Left colon (tissue), 2 donors: Measurements from ENCODE around the gene ACOX1. TPM values are rescaled to one million over a fixed set of nuclear protein-coding genes. Genes with fewer than 3 reads are reported as not detected.

ENCODE experiments used
- ATAC-seq: fragments of 200-7000 bp; cut with Tn5 transposase; one replicate; pipeline ENCODE4 v1.9.1; 2020; ENCODE audit warnings: mild to moderate bottlenecking, moderate library complexity
- DNase-seq, 2 donors: peaks; one replicate each; pipeline ENCODE4 v3.0.0-alpha.2; 2020
- intact Hi-C, 2 donors: fragments of 100-400 bp; cut with DNase I in 1 of 2; cut with micrococcal nuclease in 1 of 2; formaldehyde crosslinking; loops; one replicate each; pipeline versions ENCODE4 v1.11.2 to v1.14.0; 2022; cut with DNase I, micrococcal nuclease
- total RNA-seq, 2 donors: library from RNA; stranded (reverse); fragmentation: NEBNext Ultra II Directional; extraction: Animal tissue kit (Norgen Biotek cat#: 25700); gene quantifications; one replicate each; pipeline ENCODE4 v1.2.1, GENCODE V29; 2021
- donor health status: DM: no; HTN: no; CAD: no.
- donor health status: DM: yes; HTN: yes; CAD: no.

ACOX1 gene
- total RNA-seq, 2 donors from 2014 or later, result 170 to 225 TPM

- no peak for ATAC-seq
- no peak for DNase-seq
- intact Hi-C loops, result loop anchor here in 1 of 2 donors (10.0 kb wide), 1 partner anchor 285 kb away; no protein-coding TSS in a partner anchor
These were observed 31.1 kb upstream of the ACOX1 start for GRCh38 chr17:76009969-76010661.

DNA sequence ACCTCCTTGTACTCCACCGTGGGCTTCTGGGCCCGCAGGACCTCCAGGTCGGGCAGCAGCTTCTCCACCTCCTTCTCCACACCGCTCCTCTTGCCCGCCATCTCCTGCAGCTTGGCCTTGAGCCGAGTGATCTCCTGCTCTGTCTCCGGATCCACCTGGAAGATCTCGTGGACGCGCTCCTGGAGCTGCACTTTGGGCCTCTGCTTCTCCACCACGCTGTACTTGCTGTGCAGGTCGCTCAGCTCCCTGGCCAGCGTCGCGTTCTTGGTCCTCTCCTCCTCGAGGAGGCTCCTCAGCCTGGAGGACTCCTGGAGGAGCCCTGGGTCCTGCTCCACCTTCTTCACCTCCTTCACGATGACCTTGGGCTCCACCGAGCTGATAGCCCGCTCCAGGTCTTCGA lies 30.5 kb upstream of the ACOX1 start:
- DNase-seq (no peak), ATAC-seq (no peak)
- intact Hi-C loops, result loop anchor here in 1 of 2 donors (10.0 kb wide), 1 partner anchor 285 kb away; no protein-coding TSS in a partner anchor

DNA sequence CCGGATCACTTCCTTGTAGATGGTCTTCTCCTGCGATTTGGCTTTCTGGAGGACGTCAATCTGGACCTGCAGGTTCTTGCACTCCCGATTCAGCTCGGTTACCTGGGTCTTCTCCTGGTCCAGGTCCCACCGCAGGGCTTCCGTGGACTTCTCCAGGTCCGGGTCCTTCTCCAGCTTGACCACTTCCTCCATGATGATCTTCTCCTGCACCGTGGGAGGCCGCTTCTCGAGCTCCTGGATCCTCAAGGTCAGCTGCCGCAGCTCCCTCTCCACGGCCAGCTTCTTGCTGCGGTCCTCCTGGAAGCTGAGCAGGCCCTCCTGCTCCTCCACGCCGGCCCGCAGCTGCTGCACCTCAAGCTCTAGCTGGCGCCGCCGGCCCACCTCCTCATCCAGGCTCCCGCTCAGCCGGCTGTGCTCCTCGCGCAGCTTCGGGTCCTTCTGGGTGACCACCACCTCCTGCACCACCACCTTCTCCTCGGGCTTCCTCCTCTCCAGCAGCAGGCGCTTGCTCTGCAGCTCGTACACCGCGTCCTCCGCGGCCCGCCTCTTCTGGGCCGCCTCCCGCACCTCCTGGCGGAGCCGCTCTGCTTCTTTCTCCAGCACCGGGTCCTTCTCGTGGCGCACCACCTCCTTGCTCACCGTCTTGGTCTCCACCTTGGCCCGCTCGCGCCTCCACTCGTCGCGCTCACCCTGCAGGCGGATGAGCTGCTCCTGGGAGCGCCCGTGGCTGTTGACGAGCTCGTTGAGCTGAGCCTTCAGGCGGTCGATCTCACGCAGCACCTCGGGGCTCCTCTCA lies 29.9 kb upstream of the ACOX1 start:
- DNase-seq (no peak), ATAC-seq (no peak)
- intact Hi-C loops, result loop anchor here in 1 of 2 donors (10.0 kb wide), 1 partner anchor 286 kb away; no protein-coding TSS in a partner anchor

GRCh38 chr17:76008208-76008607 lies 29.2 kb upstream of the ACOX1 start:
- intact Hi-C loops, result loop anchor here in 1 of 2 donors (10.0 kb wide), 1 partner anchor 287 kb away; no protein-coding TSS in a partner anchor
- no peak for ATAC-seq
- no peak for DNase-seq

DNA sequence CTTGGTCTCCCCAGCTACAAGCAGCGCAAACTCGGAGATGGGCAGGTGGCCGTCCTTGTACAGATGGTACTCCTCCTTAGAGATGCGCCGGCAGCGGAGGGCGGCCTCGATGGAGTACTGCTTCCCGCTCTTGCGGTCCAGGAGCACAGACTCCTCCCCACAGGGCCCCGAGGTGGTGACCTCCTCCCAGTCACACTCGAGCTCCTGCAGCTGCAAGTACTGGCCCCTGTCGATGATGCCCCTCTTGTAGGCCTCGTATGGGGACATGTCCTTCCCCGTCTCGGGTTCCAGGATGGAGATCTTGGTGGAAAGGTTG lies 28.8 kb upstream of the ACOX1 start:
- DNase-seq (no peak), ATAC-seq (no peak)
- intact Hi-C loops, result loop anchor here in 1 of 2 donors (10.0 kb wide), 1 partner anchor 287 kb away; no protein-coding TSS in a partner anchor

DNA sequence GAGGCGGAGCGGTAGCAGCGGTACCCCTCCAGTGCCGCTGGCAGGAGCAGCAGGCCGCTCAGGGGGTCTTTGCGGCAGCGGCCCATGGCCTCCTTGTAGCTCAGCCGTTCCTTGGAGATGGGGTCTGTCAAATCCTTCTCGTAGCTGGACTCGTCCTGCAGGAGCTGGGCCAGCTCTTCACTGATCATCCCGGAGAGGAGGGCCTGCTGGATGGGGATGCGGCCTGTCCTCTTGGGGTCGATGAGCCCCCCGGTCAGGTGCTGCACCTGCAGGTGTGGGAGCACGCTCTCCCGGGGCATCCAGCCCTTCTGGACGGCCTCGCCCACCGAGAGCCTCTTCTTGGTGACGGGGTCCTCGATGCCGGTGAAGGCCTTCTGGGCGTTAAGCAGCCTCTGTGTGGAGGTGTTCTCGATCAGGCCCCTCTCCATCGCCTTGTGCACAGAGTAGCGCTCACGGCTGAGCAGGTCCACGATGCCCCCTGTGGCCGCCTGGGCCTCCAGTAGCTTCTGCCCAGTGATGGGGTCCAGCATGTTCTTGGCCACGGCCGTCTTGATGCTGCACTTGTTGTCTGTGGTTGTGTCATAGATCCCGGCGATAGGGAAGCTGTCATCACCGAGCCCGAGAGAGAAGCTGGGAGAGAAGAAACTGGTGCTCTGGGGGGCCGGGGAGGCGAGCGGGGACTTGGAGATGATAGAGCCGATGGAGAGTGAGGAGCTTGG lies 28.3 kb upstream of the ACOX1 start:
- DNase-seq (no peak), ATAC-seq (no peak)
- intact Hi-C loops, result loop anchor here in 1 of 2 donors (10.0 kb wide), 1 partner anchor 288 kb away; no protein-coding TSS in a partner anchor

GRCh38 chr17:76005263-76006149 lies 26.5 kb upstream of the ACOX1 start:
- peak; percentile 78 to 91 for DNase-seq
- intact Hi-C loops, result loop anchor here in 1 of 2 donors (10.0 kb wide), 1 partner anchor 289 kb away; no protein-coding TSS in a partner anchor
- ATAC-seq, result peak; percentile 50

- ATAC-seq (no peak), DNase-seq (no peak)
- intact Hi-C loops, result loop anchor here in 1 of 2 donors (5.0 to 10.0 kb wide), 2 partner anchors 98 to 290 kb away; no protein-coding TSS in a partner anchor
These were observed 25.8 kb upstream of the ACOX1 start for GRCh38 chr17:76004750-76005262.

- no peak for ATAC-seq
- no peak for DNase-seq
- intact Hi-C loops, result loop anchor here in 1 of 2 donors (5.0 to 10.0 kb wide), 2 partner anchors 97 to 291 kb away; no protein-coding TSS in a partner anchor
These were observed 24.9 kb upstream of the ACOX1 start for GRCh38 chr17:76003915-76004314.

- ATAC-seq (no peak), DNase-seq (no peak)
- intact Hi-C loops, result loop anchor here in 1 of 2 donors (5.0 to 10.0 kb wide), 2 partner anchors 95 to 293 kb away; no protein-coding TSS in a partner anchor
These were observed 23.1 kb upstream of the ACOX1 start for GRCh38 chr17:76002100-76002499.

GRCh38 chr17:76000755-76001521 lies 22.0 kb upstream of the ACOX1 start, which contains the start of gene CDK3:
CDK3 (plus strand) TSS chr17:76000855; CDS start chr17:76001426, 571 bp downstream.
- intact Hi-C loops, result loop anchor here in 1 of 2 donors (5.0 to 10.0 kb wide), 2 partner anchors 94 to 294 kb away; no protein-coding TSS in a partner anchor
- ATAC-seq (peak; percentile 37), DNase-seq (peak; percentile 65 to 76)

- DNase-seq, result peak; percentile 59 to 80
- intact Hi-C loops, result loop anchor here in 1 of 2 donors (5.0 to 10.0 kb wide), 2 partner anchors 93 to 295 kb away; no protein-coding TSS in a partner anchor
- peak; percentile 32 for ATAC-seq
These were observed 21.2 kb upstream of the ACOX1 start for GRCh38 chr17:76000016-76000754.

GRCh38 chr17:75998327-75998795 lies 19.4 kb upstream of the ACOX1 start:
- intact Hi-C loops, result no loop called here
- ATAC-seq (peak; percentile 39), DNase-seq (peak; percentile 31 to 55)

DNA sequence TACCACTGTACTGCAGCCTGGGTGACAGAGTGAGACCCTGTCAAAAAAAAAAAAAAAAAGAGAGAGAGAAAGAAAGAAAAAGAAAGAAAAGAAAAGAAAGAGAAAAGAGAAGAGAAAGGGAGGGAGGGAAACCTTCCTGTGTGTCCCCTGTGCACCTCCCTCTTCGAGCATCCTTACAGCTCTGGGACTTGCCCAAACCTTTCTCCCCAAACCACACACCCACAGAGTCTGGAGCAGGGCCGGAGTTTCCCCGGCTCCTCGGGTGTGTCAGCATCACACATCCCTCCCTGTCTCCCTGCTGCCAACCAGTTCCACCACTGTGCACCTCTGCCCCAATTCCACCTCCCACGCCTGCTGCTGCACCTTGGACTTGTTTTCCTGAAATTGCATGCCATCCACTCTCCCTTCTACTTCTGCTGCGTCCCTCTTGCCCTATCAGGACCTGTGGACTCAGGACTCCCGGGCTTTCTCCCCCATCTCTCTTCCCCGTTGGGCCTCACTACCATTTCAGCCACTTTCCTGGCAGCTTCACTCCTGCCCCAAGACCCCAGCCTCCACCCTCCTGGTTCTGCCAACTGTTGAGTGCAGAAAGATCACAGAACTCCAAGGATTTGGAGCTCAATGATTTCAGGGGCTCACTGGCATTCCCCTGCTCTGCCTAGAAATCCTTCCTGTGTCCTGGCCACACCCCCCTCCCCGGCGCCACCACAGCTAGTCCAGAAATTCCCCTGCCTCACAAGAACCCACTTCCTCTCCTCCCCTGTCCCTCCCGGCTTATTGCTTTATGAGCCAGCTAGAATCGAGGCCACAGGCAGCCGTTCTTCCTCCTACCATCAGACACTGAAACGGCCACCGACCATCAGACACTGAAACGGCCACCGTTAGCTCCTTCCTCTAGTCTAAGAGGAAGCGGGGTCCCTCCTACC lies 18.0 kb upstream of the ACOX1 start:
- DNase-seq (peak; percentile 87 to 90), ATAC-seq (peak; percentile 66)
- intact Hi-C loops, result no loop called here

- DNase-seq (peak in 1 of 2 donors; percentile 25), ATAC-seq (peak; percentile 10)
- intact Hi-C loops, result no loop called here
These were observed 16.5 kb upstream of the ACOX1 start for GRCh38 chr17:75995385-75995925.
